HG03135 (cell line): ENCODE data around the gene ZBTB39.
A peak's percentile ranks its signal among the peaks of the same experiment; 100 is the strongest.
"Not testable (repeated sequence)": the region's sequence is repeated elsewhere in the genome, so short reads cannot be mapped to it uniquely, and the experiment has no call there.

Experiments
- ATAC-seq: cut with Tn5 transposase; IDR thresholded peaks from one replicate; pipeline ENCODE4 v1.9.1; 2021; ENCODE audit warnings: mild to moderate bottlenecking, moderate library complexity; ENCODE audit not compliant: unreplicated experiment

Gene ZBTB39

GRCh38 chr12:57005980-57006808, at the start of gene ZBTB39:
ZBTB39 (minus strand) TSS chr12:57006546; CDS start chr12:57004917, 1,629 bp downstream.
- ATAC-seq: peak; percentile 61

DNA sequence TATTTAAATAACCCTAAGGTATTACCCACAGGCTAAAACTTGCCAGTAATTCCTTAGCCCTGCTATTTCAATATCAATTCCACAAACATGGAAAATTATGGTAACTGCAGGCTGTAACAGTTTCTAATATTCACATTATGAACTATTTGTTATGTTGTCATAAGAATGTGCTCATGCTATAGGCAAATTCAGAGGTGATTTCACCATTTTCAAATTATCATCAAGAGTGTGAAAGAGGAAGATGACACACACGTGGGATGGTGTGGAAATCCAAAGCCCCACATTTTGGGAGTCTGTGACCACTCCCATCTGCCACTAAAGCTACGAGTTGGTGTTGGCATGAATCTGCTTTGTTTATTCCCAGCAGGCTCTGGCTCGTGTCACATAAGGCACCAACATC, 49.5 kb upstream of the ZBTB39 start:
- ATAC-seq: no peak

- ATAC-seq: not testable (repeated sequence)
These were observed 47.6 kb upstream of the ZBTB39 start for GRCh38 chr12:57053901-57054300.

DNA sequence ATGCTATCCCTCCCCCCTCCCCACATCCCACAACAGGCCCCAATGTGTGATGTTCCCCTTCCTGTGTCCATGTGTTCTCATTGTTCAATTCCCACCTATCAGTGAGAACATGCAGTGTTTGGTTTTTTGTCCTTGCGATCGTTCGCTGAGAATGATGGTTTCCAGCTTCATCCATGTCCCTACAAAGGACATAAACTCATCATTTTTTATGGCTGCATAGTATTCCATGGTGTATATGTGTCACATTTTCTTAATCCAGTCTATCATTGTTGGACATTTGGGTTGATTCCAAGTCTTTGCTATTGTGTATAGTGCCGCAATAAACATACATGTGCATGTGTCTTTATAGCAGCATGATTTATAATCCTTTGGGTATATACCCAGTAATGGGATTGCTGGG, 46.8 kb upstream of the ZBTB39 start:
- not testable (repeated sequence) for ATAC-seq

DNA sequence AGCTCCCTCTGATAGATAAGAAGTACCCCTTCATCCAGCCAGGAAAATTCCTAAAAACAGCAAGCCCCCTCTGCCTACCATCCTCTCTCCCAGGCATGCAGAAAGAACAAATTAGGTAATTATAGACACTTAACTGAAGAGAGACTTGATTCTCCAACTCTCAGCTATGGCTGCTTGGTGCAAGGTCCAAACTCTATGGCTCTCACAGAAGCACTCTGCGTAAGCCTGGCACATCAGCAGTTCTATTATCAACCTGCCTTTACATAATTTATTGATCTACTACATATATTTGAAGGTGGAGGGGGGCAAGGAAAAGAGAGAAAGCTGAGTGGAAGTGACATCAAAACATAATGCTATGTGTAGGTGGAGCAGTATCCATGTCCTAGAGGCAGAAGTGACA, 44.7 kb upstream of the ZBTB39 start:
- no peak for ATAC-seq

DNA sequence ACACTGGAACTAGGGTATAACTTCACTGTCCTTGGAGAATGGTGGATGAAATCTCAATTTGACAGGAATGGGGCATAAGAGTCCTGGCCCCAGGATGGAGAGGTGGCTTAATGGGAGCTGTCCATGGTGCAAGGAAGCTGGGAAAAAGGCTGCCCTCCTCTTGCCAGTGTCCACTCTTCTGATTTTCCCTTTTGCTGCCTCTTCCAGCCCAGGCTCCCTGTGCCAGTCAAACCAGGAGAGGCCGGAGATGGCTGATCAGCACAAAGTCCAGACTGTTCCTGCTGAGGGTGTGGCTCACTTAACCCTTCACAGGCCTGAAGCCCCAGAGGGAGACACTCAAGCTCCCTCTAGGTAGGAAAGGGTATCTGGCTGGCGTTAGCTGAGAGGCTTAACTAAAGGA, 43.5 kb upstream of the ZBTB39 start, which contains the start of gene MYO1A:
Gene MYO1A, minus strand, starts transcription at position 240 of the 400 bp plus-strand sequence. CDS start 1,806 bp downstream, outside the sequence.
- ATAC-seq: no peak

DNA sequence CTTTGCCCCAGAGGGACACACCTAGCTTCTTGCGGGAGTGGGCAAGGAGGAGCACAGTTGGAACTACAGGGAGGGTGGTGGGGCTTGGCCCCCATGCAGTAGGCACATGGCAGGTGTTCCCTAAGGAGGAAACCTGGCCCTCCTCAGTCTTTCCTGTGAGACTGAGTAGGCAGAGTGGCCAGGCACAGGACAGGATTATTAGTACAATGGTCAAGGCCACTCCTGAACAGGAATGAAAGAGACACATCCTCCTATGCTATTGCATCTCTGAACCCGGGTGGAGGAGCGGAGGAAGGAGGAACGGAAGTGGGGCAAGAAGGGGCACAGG, 42.7 kb upstream of the ZBTB39 start:
- no peak for ATAC-seq

DNA sequence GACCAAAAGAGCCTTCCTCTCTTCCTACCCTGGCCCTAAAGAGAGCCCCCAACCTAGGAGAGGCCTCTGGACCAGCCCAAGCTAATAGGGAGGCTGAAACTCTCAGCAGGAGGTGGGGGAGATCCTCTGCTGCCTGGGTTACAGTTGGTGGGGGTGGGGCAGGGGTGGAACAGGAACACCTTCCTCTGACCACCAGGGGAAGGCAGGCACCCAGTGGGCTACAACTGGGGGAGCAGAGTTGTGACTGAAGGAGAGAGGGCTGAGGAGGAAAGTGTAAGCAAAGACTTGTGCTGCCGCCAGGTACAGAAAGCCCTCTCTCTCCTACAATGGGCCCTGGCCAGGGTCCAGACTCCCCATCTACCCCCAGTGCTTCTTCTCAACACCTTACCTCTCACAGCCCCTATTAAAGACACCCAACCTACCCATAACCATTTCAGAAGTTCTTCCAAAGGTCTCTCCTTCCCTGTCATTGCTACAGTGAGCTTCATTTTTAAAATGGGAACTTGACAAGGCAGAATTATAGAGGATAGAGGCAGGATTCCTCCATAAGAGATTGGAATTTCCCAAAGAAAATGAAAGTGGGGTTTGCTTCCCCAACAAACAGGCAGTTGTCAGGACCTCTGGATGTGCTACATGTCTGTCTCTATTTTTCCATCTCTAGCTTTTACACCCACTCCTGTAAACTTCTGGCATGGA, 42.2 kb upstream of the ZBTB39 start:
- no peak for ATAC-seq

DNA sequence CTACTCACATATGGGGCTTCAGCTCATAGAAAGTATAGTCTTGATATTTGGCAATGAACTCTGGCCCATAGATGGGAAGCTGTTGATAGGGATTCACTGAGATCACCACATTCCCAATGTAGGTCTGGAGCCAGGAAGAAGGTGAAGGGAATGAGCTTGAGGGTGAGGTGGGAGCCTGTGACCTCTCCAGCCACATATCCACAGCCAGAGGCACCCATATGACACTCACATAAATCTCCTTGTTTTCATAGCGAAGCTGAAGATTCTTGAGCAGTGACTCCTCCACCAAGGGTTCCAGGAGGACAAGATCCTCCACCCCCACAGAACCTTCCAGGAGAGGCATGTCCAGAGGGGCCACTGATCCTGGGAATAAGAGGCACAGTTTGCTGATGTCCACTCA, 41.6 kb upstream of the ZBTB39 start:
- ATAC-seq: no peak

GRCh38 chr12:57046947-57047890, 40.9 kb upstream of the ZBTB39 start:
- no peak for ATAC-seq

DNA sequence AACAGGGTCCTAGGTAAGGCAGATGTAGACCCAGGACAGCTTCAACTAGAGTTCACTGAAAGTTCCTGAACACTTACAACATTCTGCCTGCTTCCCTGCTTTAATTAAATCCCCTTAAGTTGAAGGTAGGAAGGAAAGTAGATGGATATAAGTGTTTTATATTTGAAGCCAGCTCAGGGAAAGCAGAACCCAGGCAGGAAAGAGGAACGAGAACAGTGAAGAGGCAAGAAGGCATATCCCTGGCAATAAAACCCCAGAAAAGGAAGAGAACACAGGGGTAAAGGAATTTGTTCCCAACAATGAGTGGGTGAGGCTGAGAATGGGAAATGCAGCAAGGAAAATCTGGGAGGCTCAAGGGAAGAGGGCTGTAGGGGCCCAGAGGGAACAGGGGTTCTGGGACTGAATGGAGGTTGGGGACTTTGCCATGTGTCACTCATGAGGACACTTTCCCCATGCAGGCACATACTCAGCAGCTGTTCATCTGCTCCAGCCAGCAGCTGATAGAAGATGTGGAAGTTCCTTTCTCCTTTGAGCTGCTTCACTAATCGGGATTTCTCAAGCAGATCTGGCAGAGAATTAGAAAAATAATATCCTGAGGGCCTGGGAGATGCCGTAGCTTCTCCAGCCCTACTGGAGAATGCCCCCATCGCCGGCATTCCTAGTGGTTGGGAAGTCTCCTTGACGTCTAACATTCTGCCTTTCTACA, 39.9 kb upstream of the ZBTB39 start:
- no peak for ATAC-seq

DNA sequence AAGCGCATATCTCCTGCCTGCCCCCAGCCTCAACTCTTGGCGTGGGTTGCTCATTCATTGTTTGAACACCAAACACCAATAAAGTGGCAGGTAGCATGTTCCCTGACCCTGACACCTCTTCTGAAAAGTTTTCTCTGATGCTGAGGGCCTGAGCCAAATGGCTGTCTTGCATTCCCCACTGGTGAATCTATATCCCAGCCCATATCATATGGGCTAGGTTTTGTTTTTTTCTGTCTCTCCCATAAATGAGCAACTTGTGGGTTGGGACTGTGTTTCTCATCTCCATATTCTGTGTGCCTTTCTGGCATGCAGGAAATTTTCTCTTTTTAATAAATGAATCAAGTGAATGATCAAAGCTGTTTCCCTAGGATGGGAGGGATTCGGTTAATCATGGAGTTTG, 38.5 kb upstream of the ZBTB39 start:
- ATAC-seq: no peak

DNA sequence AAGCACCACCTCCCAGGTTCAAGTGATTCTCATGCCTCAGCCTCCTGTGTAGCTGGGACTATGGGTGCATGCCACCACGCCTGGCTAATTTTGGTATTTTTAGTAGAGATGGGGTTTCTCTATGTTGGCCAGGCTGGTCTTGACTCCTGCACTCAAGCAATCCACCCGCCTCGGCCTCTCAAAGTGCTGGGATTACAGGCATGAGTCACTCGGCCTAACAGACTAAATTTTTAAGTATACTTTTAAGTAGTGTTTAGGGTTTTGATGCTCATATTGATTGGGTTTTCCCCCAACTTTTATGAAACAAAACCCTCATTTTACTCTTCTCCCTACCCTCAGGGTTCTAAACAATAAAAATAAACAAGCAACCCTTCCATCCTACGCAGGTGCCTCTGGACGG, 38.1 kb upstream of the ZBTB39 start:
- no peak for ATAC-seq

DNA sequence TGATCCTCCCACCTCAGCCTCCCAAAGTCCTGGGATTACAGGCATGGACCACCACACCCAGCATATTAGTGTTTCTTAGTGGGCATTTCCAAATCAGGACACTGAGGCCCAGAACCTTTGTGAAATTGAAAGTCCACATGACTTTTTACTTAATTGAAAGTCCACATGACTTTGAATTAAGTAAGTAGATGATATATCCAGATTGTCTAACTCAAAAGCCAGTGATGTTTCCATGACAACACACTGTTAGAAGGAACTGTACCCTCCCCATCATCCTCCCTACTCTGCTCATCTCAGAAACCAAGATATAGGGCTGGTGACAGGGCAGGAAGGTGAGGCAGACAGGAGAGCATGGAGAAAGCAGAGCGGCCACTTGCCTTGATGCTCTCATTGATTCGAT, 36.3 kb upstream of the ZBTB39 start:
- ATAC-seq: no peak

GRCh38 chr12:57040750-57041149, 34.4 kb upstream of the ZBTB39 start:
- ATAC-seq: no peak

DNA sequence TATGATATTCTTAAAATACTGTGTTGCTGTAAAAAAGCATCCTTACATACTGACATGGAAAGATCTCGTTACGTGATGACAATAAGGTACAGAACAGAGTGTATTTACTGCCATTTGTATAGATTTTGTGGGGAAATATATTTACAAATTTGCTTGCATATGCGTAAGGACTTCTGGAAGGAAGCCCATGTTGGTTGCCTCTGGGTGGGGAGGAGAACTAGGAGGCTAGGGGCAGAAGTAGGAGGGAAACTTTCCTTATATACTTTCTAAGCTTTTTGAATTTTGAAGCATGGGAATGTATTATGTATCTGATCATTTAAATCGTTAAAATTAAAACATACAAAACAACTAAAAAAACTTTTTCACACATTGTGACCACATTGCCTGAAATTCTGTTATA, 33.9 kb upstream of the ZBTB39 start:
- no peak for ATAC-seq

DNA sequence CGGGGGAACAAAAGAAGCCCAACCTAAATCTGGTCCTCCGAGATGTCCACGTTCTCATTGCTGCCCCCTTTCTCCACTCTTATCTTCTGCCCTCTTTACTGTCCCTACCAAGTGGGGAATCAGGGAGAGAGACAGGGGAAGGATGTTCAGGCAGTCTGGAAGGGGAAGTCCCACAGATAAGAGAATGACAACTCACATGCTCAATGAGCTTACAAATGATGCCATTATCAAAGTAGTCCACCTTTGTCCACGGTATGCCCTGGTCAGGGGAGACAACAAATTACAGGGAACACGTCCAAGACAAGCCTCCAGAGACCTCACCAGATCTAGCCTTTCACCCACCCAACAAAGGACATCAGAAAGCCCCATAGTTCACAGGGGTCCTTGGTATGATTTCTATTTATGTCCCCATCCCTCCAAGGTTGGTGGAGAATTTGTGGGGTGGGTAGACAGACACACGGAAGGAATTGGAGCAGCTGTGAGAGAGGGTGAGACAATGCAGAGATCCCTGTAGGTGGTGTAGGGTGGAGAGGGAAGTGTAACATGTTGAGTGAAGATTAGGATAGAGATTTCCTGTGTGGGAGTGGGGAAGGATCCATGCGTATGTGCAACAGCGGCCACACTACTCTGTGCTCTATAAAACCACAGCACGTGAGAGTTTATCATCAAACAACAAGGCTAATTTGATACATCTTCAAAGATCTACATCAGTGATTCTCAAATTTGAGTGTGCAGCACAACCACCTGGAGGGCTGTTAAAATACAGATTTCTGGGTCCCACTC, 32.9 kb upstream of the ZBTB39 start:
- ATAC-seq: no peak

GRCh38 chr12:57037264-57037663, 30.9 kb upstream of the ZBTB39 start:
- ATAC-seq: no peak

- no peak for ATAC-seq
These were observed 27.1 kb upstream of the ZBTB39 start for GRCh38 chr12:57033431-57033830.

DNA sequence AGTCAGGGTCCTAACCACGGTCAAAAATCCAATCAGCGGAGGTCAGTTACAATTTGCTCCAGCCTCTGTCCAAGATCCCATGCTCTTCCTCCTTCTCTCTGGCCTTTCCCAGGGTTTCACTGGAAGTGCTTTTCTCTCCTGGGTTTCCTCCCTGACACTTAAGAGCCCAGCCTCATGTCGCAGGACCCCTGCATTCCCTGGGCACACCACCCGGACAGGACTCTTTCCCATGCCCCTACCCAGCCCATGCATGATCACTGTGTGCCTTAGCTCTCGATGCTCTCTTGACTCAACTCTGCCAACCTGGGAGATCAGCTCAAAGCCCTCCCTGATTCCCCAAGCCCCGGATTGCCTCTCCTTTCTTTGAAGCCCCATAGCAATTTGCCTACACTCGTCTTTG, 25.4 kb upstream of the ZBTB39 start:
- no peak for ATAC-seq
